HT-29 (cell line): Measurements from ENCODE around the gene NLRP6. TPM values are rescaled to one million over a fixed set of nuclear protein-coding genes. Genes with fewer than 3 reads are reported as not detected.

ENCODE experiments used
- DNase-seq: peaks from one replicate; pipeline ENCODE4 v3.0.0-alpha.2; 2015; ENCODE audit warnings: low spot score
- total RNA-seq: library from RNA; depleted of rRNA; stranded (reverse); fragments of >200 nt; shearing (Covaris generic); gene quantifications from 2 replicates; pipeline ENCODE4 v1.2.3, GENCODE V29; 2014

Gene NLRP6
- total RNA-seq, 1 experiment from 2014 or later: not detected

GRCh38 chr11:255816-256215, 22.4 kb upstream of the NLRP6 start:
- DNase-seq: no peak

GRCh38 chr11:256952-257737, 21.1 kb upstream of the NLRP6 start:
- DNase-seq: no peak

GRCh38 chr11:257766-258493, 20.3 kb upstream of the NLRP6 start:
- peak; percentile 53 for DNase-seq

- DNase-seq: no peak
Measured at GRCh38 chr11:259413-259812, 18.8 kb upstream of the NLRP6 start.

- DNase-seq: no peak
Measured at GRCh38 chr11:261624-262023, 16.6 kb upstream of the NLRP6 start.

- no peak for DNase-seq
Measured at GRCh38 chr11:266676-267439, 11.3 kb upstream of the NLRP6 start.

- DNase-seq: peak; percentile 22
Measured at GRCh38 chr11:267491-267994, 10.7 kb upstream of the NLRP6 start.

- peak; percentile 63 for DNase-seq
Measured at GRCh38 chr11:268716-269145, 9.5 kb upstream of the NLRP6 start.

GRCh38 chr11:269146-269890, 8.9 kb upstream of the NLRP6 start:
- DNase-seq: peak; percentile 10

- DNase-seq: no peak
Measured at GRCh38 chr11:270451-271318, 7.5 kb upstream of the NLRP6 start.

- DNase-seq: no peak
Measured at GRCh38 chr11:271319-271715, 6.9 kb upstream of the NLRP6 start.

GRCh38 chr11:272195-272930, 5.8 kb upstream of the NLRP6 start:
- DNase-seq: no peak

GRCh38 chr11:272931-273198, 5.3 kb upstream of the NLRP6 start:
- no peak for DNase-seq

GRCh38 chr11:276219-276618, 2.0 kb upstream of the NLRP6 start:
- no peak for DNase-seq

- DNase-seq: no peak
Measured at GRCh38 chr11:279040-279965, 1.1 kb downstream of the NLRP6 start.

- DNase-seq: peak; percentile 28
Measured at GRCh38 chr11:279966-280705, 1.9 kb downstream of the NLRP6 start.

- no peak for DNase-seq
Measured at GRCh38 chr11:280706-281485, 2.7 kb downstream of the NLRP6 start.
